Stimulated activated CD8-positive, alpha-beta memory T cell treated with anti-CD3 and anti-CD28 coated beads, Interleukin-2, amount 100 ng/mL, for 48 hours (primary cell): Measurements from ENCODE around the gene PRR3.
"Not testable (repeated sequence)": the region's sequence is repeated elsewhere in the genome, so short reads cannot be mapped to it uniquely, and the experiment has no call there.

Source experiments
- DNase-seq, 2 donors: peaks; one replicate each; pipeline ENCODE4 v3.0.0-alpha.2; 2020; ENCODE audit warnings: low read depth in 2 of 2

Gene PRR3

GRCh38 chr6:30556906-30557682, at the start of gene PRR3:
Gene PRR3, plus strand, starts transcription at chr6:30557295. Its CDS starts 50 bp downstream, at chr6:30557345.
- peak; percentile 75 to 82 for DNase-seq

GRCh38 chr6:30507849-30508827, 49.0 kb upstream of the PRR3 start:
- no peak for DNase-seq

GRCh38 chr6:30508890-30509736, 48.0 kb upstream of the PRR3 start:
- DNase-seq: no peak

GRCh38 chr6:30510419-30511168, 46.5 kb upstream of the PRR3 start:
- no peak for DNase-seq

GRCh38 chr6:30511169-30511546, 45.9 kb upstream of the PRR3 start:
- no peak for DNase-seq

GRCh38 chr6:30513451-30513850, 43.6 kb upstream of the PRR3 start:
- DNase-seq: no peak

GRCh38 chr6:30515106-30515505, 42.0 kb upstream of the PRR3 start:
- DNase-seq: no peak

- DNase-seq: peak; percentile 69 to 84
Measured at GRCh38 chr6:30515944-30516753, 40.9 kb upstream of the PRR3 start.

- not testable (repeated sequence) for DNase-seq
Measured at GRCh38 chr6:30516754-30517076, 40.4 kb upstream of the PRR3 start.

GRCh38 chr6:30517767-30518504, 39.2 kb upstream of the PRR3 start:
- not testable (repeated sequence) for DNase-seq

- not testable (repeated sequence) for DNase-seq
Measured at GRCh38 chr6:30518505-30519145, 38.5 kb upstream of the PRR3 start.

- no peak for DNase-seq
Measured at GRCh38 chr6:30520522-30520921, 36.6 kb upstream of the PRR3 start.

GRCh38 chr6:30521082-30521481, 36.0 kb upstream of the PRR3 start:
- DNase-seq: not testable (repeated sequence)

- DNase-seq: not testable (repeated sequence)
Measured at GRCh38 chr6:30521952-30522351, 35.1 kb upstream of the PRR3 start.

- not testable (repeated sequence) for DNase-seq
Measured at GRCh38 chr6:30526444-30526843, 30.7 kb upstream of the PRR3 start.

GRCh38 chr6:30529349-30529875, 27.7 kb upstream of the PRR3 start:
- DNase-seq: not testable (repeated sequence)

GRCh38 chr6:30530014-30530413, 27.1 kb upstream of the PRR3 start:
- no peak for DNase-seq

GRCh38 chr6:30533460-30534294, 23.4 kb upstream of the PRR3 start:
- no peak for DNase-seq
